ENCODE measurements around the gene RAB26. TPM values are rescaled to one million over a fixed set of nuclear protein-coding genes. Genes with fewer than 3 reads are reported as not detected.

The RAB26 gene
- total and polyA plus RNA-seq, 2 of the 13 experiments (the other 11 are each of a cell fraction or from before 2014, with no cell fraction given), result 0.86 to 3.6 TPM

DNA sequence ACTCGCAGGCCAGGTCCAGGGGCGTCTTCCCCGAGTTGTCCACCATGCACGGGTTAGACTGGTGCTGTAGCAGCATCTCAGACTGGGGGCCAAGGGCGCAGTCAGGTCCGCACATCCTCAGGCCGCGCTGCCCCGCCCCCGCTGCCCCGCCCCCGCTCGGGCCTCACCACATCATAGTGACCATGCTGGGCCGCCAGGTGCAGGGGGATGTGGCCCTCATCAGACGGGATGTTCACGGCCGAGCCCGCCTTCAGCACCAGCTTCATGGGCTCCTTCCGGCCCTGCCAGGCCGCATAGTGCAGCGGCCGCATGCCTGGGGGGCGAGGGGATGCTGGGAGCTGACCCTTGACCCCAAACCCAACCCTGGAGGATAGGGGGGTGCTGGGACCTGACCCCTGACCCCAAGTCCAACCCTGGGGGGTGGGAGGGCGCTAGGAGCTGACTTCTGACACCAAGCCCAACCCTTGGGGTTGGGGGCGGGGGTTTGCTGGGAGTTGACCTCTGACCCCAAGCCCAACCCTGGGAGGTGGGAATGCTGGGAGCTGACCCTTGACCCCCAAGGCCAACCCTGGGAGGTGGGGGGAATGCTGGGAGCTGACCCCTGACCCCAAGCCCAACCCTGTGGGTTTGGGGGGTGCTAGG is 40.9 kb downstream of the RAB26 start (continued):
- TF ChIP-seq ZSCAN9 (CRISPR knock-in tag; IDR thresholded peaks at IDR 0.05; ENCODE audit: borderline replicate concordance) (no peak), SMARCC2 (IDR thresholded peaks at IDR 0.05) (no peak), NPAS2 (CRISPR knock-in tag; IDR thresholded peaks at IDR 0.05; ENCODE audit: borderline replicate concordance) (no peak), ZSCAN31 (CRISPR knock-in tag; IDR thresholded peaks at IDR 0.05; ENCODE audit: low read depth) (no peak), PHF5A (CRISPR knock-in tag; IDR thresholded peaks at IDR 0.05; ENCODE audit: low read depth, unreplicated experiment) (no peak), GATA4 (IDR thresholded peaks at IDR 0.05; ENCODE audit: borderline replicate concordance, low read depth) (no peak), ZNF839 (CRISPR knock-in tag; IDR thresholded peaks at IDR 0.05; ENCODE audit: borderline replicate concordance) (no peak; the same call in 1 of the 2 replicates), SMYD3 (CRISPR knock-in tag; IDR thresholded peaks at IDR 0.05) (no peak), KAT7 (CRISPR knock-in tag; IDR thresholded peaks at IDR 0.05; ENCODE audit: borderline replicate concordance) (no peak), SMAD1 (CRISPR knock-in tag; IDR thresholded peaks at IDR 0.05; ENCODE audit: borderline replicate concordance, low read depth) (no peak), ZNF547 (CRISPR knock-in tag; IDR thresholded peaks at IDR 0.05) (no peak), ZMYM2 (CRISPR knock-in tag; IDR thresholded peaks at IDR 0.05) (no peak), HNRNPUL1 (IDR thresholded peaks at IDR 0.05; ENCODE audit: low read depth, low read length) (no peak), ZEB1 (IDR thresholded peaks at IDR 0.05; ENCODE audit: insufficient replicate concordance, low read depth) (peak; percentile 7), ZNF678 (CRISPR knock-in tag; IDR thresholded peaks at IDR 0.05) (no peak), KLF16 (CRISPR knock-in tag; IDR thresholded peaks at IDR 0.05) (no peak), MAFK (conservative IDR thresholded peaks at IDR 0.05 in 1 of 2, IDR thresholded peaks at IDR 0.05 in 1 of 2; ENCODE audit: low read length in 2 of 2) (no peak), THAP11 (CRISPR knock-in tag; IDR thresholded peaks at IDR 0.05) (no peak)
- TF ChIP-seq, protein P1, sequence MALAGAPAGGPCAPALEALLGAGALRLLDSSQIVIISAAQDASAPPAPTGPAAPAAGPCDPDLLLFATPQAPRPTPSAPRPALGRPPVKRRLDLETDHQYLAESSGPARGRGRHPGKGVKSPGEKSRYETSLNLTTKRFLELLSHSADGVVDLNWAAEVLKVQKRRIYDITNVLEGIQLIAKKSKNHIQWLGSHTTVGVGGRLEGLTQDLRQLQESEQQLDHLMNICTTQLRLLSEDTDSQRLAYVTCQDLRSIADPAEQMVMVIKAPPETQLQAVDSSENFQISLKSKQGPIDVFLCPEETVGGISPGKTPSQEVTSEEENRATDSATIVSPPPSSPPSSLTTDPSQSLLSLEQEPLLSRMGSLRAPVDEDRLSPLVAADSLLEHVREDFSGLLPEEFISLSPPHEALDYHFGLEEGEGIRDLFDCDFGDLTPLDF (CRISPR knock-in tag; IDR thresholded peaks at IDR 0.05), result no peak
- TF ChIP-seq, protein P2, sequence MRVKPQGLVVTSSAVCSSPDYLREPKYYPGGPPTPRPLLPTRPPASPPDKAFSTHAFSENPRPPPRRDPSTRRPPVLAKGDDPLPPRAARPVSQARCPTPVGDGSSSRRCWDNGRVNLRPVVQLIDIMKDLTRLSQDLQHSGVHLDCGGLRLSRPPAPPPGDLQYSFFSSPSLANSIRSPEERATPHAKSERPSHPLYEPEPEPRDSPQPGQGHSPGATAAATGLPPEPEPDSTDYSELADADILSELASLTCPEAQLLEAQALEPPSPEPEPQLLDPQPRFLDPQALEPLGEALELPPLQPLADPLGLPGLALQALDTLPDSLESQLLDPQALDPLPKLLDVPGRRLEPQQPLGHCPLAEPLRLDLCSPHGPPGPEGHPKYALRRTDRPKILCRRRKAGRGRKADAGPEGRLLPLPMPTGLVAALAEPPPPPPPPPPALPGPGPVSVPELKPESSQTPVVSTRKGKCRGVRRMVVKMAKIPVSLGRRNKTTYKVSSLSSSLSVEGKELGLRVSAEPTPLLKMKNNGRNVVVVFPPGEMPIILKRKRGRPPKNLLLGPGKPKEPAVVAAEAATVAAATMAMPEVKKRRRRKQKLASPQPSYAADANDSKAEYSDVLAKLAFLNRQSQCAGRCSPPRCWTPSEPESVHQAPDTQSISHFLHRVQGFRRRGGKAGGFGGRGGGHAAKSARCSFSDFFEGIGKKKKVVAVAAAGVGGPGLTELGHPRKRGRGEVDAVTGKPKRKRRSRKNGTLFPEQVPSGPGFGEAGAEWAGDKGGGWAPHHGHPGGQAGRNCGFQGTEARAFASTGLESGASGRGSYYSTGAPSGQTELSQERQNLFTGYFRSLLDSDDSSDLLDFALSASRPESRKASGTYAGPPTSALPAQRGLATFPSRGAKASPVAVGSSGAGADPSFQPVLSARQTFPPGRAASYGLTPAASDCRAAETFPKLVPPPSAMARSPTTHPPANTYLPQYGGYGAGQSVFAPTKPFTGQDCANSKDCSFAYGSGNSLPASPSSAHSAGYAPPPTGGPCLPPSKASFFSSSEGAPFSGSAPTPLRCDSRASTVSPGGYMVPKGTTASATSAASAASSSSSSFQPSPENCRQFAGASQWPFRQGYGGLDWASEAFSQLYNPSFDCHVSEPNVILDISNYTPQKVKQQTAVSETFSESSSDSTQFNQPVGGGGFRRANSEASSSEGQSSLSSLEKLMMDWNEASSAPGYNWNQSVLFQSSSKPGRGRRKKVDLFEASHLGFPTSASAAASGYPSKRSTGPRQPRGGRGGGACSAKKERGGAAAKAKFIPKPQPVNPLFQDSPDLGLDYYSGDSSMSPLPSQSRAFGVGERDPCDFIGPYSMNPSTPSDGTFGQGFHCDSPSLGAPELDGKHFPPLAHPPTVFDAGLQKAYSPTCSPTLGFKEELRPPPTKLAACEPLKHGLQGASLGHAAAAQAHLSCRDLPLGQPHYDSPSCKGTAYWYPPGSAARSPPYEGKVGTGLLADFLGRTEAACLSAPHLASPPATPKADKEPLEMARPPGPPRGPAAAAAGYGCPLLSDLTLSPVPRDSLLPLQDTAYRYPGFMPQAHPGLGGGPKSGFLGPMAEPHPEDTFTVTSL (CRISPR knock-in tag; IDR thresholded peaks at IDR 0.05; ENCODE audit: borderline replicate concordance), result no peak
- TF ChIP-seq, protein P3, sequence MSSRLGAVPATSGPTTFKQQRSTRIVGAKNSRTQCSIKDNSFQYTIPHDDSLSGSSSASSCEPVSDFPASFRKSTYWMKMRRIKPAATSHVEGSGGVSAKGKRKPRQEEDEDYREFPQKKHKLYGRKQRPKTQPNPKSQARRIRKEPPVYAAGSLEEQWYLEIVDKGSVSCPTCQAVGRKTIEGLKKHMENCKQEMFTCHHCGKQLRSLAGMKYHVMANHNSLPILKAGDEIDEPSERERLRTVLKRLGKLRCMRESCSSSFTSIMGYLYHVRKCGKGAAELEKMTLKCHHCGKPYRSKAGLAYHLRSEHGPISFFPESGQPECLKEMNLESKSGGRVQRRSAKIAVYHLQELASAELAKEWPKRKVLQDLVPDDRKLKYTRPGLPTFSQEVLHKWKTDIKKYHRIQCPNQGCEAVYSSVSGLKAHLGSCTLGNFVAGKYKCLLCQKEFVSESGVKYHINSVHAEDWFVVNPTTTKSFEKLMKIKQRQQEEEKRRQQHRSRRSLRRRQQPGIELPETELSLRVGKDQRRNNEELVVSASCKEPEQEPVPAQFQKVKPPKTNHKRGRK (CRISPR knock-in tag; IDR thresholded peaks at IDR 0.05), result no peak
- TF ChIP-seq, protein P4, sequence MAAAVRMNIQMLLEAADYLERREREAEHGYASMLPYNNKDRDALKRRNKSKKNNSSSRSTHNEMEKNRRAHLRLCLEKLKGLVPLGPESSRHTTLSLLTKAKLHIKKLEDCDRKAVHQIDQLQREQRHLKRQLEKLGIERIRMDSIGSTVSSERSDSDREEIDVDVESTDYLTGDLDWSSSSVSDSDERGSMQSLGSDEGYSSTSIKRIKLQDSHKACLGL (CRISPR knock-in tag; IDR thresholded peaks at IDR 0.05), result no peak
